Measurements from ENCODE around the gene IL1RAPL2. TPM values are rescaled to one million over a fixed set of nuclear protein-coding genes. Genes with fewer than 3 reads are reported as not detected.

The IL1RAPL2 gene
- total RNA-seq, 1 donor from 2014 or later: not detected

GRCh38 chrX:105274091-105274490 lies 708.1 kb downstream of the IL1RAPL2 start:
- Histone ChIP-seq H3K36me3 (no peaks in the 10 kb centered on the region), H3K4me1 (no peaks in the 10 kb centered on the region), H3K27ac (no peak overlapping the region), H3K9me3 (no peaks in the 10 kb centered on the region), H3K27me3 (no peaks in the 10 kb centered on the region), H3K4me3 (no peak overlapping the region)
- intact Hi-C loops (cut with DNase I): no loop called here
- TF ChIP-seq, protein P1, sequence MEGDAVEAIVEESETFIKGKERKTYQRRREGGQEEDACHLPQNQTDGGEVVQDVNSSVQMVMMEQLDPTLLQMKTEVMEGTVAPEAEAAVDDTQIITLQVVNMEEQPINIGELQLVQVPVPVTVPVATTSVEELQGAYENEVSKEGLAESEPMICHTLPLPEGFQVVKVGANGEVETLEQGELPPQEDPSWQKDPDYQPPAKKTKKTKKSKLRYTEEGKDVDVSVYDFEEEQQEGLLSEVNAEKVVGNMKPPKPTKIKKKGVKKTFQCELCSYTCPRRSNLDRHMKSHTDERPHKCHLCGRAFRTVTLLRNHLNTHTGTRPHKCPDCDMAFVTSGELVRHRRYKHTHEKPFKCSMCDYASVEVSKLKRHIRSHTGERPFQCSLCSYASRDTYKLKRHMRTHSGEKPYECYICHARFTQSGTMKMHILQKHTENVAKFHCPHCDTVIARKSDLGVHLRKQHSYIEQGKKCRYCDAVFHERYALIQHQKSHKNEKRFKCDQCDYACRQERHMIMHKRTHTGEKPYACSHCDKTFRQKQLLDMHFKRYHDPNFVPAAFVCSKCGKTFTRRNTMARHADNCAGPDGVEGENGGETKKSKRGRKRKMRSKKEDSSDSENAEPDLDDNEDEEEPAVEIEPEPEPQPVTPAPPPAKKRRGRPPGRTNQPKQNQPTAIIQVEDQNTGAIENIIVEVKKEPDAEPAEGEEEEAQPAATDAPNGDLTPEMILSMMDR (IDR thresholded peaks at IDR 0.05): no peak
- no peak for DNase-seq (ENCODE audit: low spot score in 2 of 2)

DNA sequence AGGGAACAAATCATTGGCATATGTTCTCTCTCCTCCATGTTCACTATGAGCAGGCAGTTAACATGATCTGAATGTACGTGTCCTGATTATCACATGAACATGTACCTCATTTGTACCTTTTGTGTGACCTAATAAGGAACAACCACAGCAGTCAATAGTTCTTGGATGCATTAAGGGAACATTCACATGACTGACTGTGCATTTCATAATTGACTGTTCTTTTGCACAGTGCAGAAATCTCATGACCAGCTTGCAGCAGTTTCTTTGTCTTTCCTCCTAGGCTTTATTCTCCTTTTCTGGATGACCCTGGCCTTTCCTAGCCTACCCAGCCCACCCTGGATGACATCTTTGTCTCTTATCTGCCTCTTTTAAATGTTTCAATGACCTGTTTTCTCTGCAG lies 711.1 kb downstream of the IL1RAPL2 start:
- intact Hi-C loops (cut with DNase I): no loop called here
- Histone ChIP-seq H3K4me1 (no peaks in the 10 kb centered on the region), H3K36me3 (no peaks in the 10 kb centered on the region), H3K27ac (no peak overlapping the region), H3K9me3 (no peaks in the 10 kb centered on the region), H3K27me3 (no peaks in the 10 kb centered on the region), H3K4me3 (no peak overlapping the region)
- TF ChIP-seq, protein P1 (IDR thresholded peaks at IDR 0.05): no peak
- DNase-seq (ENCODE audit: low spot score in 2 of 2): no peak

- no peaks in the 10 kb centered on the region for H3K9me3 ChIP-seq
- H3K27me3 ChIP-seq: no peaks in the 10 kb centered on the region
- no peaks in the 10 kb centered on the region for H3K36me3 ChIP-seq
- TF ChIP-seq, protein P1 (IDR thresholded peaks at IDR 0.05): no peak
- H3K4me3 ChIP-seq: no peak overlapping the region
- intact Hi-C loops (cut with DNase I): no loop called here
- H3K27ac ChIP-seq: no peak overlapping the region
- H3K4me1 ChIP-seq: no peaks in the 10 kb centered on the region
- DNase-seq (ENCODE audit: low spot score in 2 of 2): no peak
These were observed 716.1 kb downstream of the IL1RAPL2 start for GRCh38 chrX:105282077-105282476.

DNA sequence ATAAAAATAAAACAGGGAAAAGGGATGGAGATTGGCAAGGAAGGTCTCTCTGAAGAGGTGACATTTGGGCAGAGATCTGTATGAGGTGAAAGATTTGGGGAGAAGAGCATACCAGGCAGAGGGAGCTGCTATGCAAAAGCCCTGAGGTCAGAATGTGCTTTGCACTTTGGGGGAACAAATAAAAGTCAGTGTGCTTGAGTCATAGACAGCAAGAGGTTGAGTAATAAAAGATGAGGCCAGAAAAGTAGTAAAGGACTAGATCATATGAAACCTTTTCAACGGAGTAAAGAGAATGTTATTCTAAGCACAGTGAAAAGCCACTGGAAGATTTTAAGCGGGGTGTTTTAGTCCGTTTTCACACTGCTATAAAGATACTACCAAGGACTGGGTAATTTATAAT lies 731.0 kb downstream of the IL1RAPL2 start:
- no peak overlapping the region for H3K4me3 ChIP-seq
- TF ChIP-seq, protein P1 (IDR thresholded peaks at IDR 0.05): no peak
- intact Hi-C loops (cut with DNase I): no loop called here

GRCh38 chrX:105299286-105299685 lies 733.3 kb downstream of the IL1RAPL2 start:
- H3K4me1 ChIP-seq: no peaks in the 10 kb centered on the region
- no peak for DNase-seq (ENCODE audit: low spot score in 2 of 2)
- H3K4me3 ChIP-seq: no peak overlapping the region
- no peaks in the 10 kb centered on the region for H3K9me3 ChIP-seq
- intact Hi-C loops (cut with DNase I): no loop called here
- no peaks in the 10 kb centered on the region for H3K36me3 ChIP-seq
- TF ChIP-seq, protein P1 (IDR thresholded peaks at IDR 0.05): no peak
- no peaks in the 10 kb centered on the region for H3K27me3 ChIP-seq
- H3K27ac ChIP-seq: no peak overlapping the region

More for the DNA sequence above, 731.0 kb downstream of the IL1RAPL2 start:
- Histone ChIP-seq H3K4me1 (no peaks in the 10 kb centered on the region), H3K27ac (no peak overlapping the region), H3K27me3 (no peaks in the 10 kb centered on the region), H3K36me3 (no peaks in the 10 kb centered on the region), H3K9me3 (no peaks in the 10 kb centered on the region)
- DNase-seq (ENCODE audit: low spot score in 2 of 2): no peak

DNA sequence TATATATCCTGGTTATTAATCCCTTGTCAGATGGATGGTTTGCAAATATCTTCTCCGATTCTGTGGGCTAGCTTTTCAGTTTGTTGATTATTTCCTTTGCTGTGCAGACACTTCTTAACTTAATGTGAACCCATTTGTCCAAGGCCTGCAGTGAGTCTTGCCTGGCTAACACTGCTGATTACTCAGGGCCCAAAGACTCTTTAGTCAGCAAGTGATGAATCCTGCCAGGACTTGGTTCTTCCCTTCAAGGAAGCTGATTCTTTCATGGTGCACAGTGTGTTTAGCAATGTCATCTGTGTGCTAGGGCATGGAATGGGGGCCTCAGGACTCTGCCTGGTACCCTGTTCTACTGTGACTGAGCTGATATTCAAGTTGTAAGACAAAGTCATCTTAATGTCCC lies 736.2 kb downstream of the IL1RAPL2 start:
- no peaks in the 10 kb centered on the region for H3K27me3 ChIP-seq
- H3K36me3 ChIP-seq: no peaks in the 10 kb centered on the region
- no peaks in the 10 kb centered on the region for H3K4me1 ChIP-seq
- no peak overlapping the region for H3K27ac ChIP-seq
- TF ChIP-seq, protein P1 (IDR thresholded peaks at IDR 0.05): no peak
- no peak overlapping the region for H3K4me3 ChIP-seq
- no peak for DNase-seq (ENCODE audit: low spot score in 2 of 2)
- intact Hi-C loops (cut with DNase I): no loop called here
- no peaks in the 10 kb centered on the region for H3K9me3 ChIP-seq
